ENCODE data around the gene GAPT. TPM values are rescaled to one million over a fixed set of nuclear protein-coding genes. Genes with fewer than 3 reads are reported as not detected.

Gene GAPT
- total RNA-seq, 2 experiments from 2014 or later, result 11.2 to 15.1 TPM

GRCh38 chr5:58505971-58506640 lies 14.9 kb downstream of the GAPT start:
- Histone ChIP-seq H2AFZ (ENCODE audit: low read length) (no peak overlapping the region), H3K36me3 (ENCODE audit: insufficient read depth, low read length) (no peaks in the 10 kb centered on the region), H4K20me1 (ENCODE audit: insufficient read depth, low read length) (0 out of 2 replicates have a peak, but pooled peaks cover 4% of the 10 kb centered on the region), H3K9me3 (ENCODE audit: low read length) (no peaks in the 10 kb centered on the region), H3K27ac (ENCODE audit: low read depth, low read length, poor library complexity, severe bottlenecking) (no peak overlapping the region), H3K4me2 (ENCODE audit: low read length) (peak overlapping the region; percentile 47), H3K79me2 (ENCODE audit: insufficient read depth, low read depth, low read length) (no peaks in the 10 kb centered on the region), H3K9me2 (ENCODE audit: insufficient read depth, low read length) (no peaks in the 10 kb centered on the region), H3K4me1 (ENCODE audit: insufficient read depth, low read length, poor library complexity, severe bottlenecking) (peaks cover 17% of the 10 kb centered on the region), H3K4me3 (ENCODE audit: low read depth, low read length, poor library complexity, severe bottlenecking) (no peak overlapping the region)
- DNase-seq (ENCODE audit: low spot score), result peak; percentile 67
- ChIA-PET POLR2A (interaction anchor here (0.7 kb wide), 3 partner anchors 129 to 1232 kb away, joined by 3 to 4 read pairs (median 3); no protein-coding TSS in a partner anchor), CTCF (ENCODE audit: unreplicated experiment) (interaction anchor here (0.6 kb wide), 1 partner anchor 16 kb away, joined by 3 read pairs; no protein-coding TSS in a partner anchor)
- TF ChIP-seq EZH2phosphoT487 (IDR thresholded peaks at IDR 0.05; ENCODE audit: borderline replicate concordance, low read depth, low read length) (no peak), CTCF (conservative IDR thresholded peaks at IDR 0.05; ENCODE audit: low read length) (no peak)
- intact Hi-C loops (cut with micrococcal nuclease; ENCODE audit: unreplicated experiment), result loop anchor here (2.0 kb wide), 1 partner anchor 15 kb away; the partner anchor contains the start of gene GAPT
- BruUV-seq (replicated peaks), result no TSS peak

DNA sequence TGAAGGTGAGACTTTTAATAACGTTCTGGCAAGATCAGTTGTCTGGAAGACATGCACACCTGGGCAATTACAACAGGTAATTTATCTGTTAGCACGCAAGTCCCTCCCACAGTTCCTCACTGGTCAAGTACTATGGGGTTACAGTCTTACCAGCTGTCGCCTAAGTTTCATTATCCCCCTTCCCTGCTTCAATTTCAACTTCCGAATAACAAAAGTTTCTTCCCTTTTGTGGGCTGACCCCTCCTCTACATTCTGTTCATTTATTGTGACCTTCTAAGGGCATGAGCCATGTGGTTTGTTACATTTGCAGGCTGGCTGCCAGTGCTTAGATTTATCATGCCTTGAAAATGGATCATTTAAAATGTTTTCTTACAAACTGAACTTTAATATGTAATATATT lies 16.5 kb downstream of the GAPT start:
- Histone ChIP-seq H3K4me3 (ENCODE audit: low read depth, low read length, poor library complexity, severe bottlenecking) (no peak overlapping the region), H3K27ac (ENCODE audit: low read depth, low read length, poor library complexity, severe bottlenecking) (no peak overlapping the region), H3K9me2 (ENCODE audit: insufficient read depth, low read length) (no peaks in the 10 kb centered on the region), H3K36me3 (ENCODE audit: insufficient read depth, low read length) (no peaks in the 10 kb centered on the region), H2AFZ (ENCODE audit: low read length) (no peak overlapping the region), H3K9me3 (ENCODE audit: low read length) (no peaks in the 10 kb centered on the region), H3K79me2 (ENCODE audit: insufficient read depth, low read depth, low read length) (no peaks in the 10 kb centered on the region), H3K4me1 (ENCODE audit: insufficient read depth, low read length, poor library complexity, severe bottlenecking) (peaks cover 17% of the 10 kb centered on the region), H3K4me2 (ENCODE audit: low read length) (no peak overlapping the region), H4K20me1 (ENCODE audit: insufficient read depth, low read length) (0 out of 2 replicates have a peak, but pooled peaks cover 4% of the 10 kb centered on the region)
- DNase-seq (ENCODE audit: low spot score), result no peak
- intact Hi-C loops (cut with micrococcal nuclease; ENCODE audit: unreplicated experiment), result loop anchor here (2.0 kb wide), 1 partner anchor 17 kb away; the partner anchor contains the start of gene GAPT
- no TSS peak for BruUV-seq (replicated peaks)
- no peak for TF ChIP-seq CTCF (conservative IDR thresholded peaks at IDR 0.05; ENCODE audit: low read length)
- ChIA-PET CTCF (ENCODE audit: unreplicated experiment) (no interaction called here), POLR2A (no interaction called here)

GRCh38 chr5:58517198-58517597 lies 26.0 kb downstream of the GAPT start:
- POLR2A ChIA-PET, result no interaction called here
- Histone ChIP-seq H3K4me3 (ENCODE audit: low read depth, low read length, poor library complexity, severe bottlenecking) (no peak overlapping the region), H3K36me3 (ENCODE audit: insufficient read depth, low read length) (no peaks in the 10 kb centered on the region), H2AFZ (ENCODE audit: low read length) (no peak overlapping the region), H4K20me1 (ENCODE audit: insufficient read depth, low read length) (no peaks in the 10 kb centered on the region), H3K79me2 (ENCODE audit: insufficient read depth, low read depth, low read length) (no peaks in the 10 kb centered on the region), H3K4me1 (ENCODE audit: insufficient read depth, low read length, poor library complexity, severe bottlenecking) (no peaks in the 10 kb centered on the region), H3K9me3 (ENCODE audit: low read length) (no peaks in the 10 kb centered on the region), H3K27ac (ENCODE audit: low read depth, low read length, poor library complexity, severe bottlenecking) (no peak overlapping the region), H3K9me2 (ENCODE audit: insufficient read depth, low read length) (no peaks in the 10 kb centered on the region), H3K4me2 (ENCODE audit: low read length) (no peak overlapping the region)
- intact Hi-C loops (cut with micrococcal nuclease; ENCODE audit: unreplicated experiment), result no loop called here
- CTCF ChIA-PET (ENCODE audit: unreplicated experiment), result no interaction called here
- TF ChIP-seq EZH2phosphoT487 (IDR thresholded peaks at IDR 0.05; ENCODE audit: borderline replicate concordance, low read depth, low read length) (no peak), CTCF (conservative IDR thresholded peaks at IDR 0.05; ENCODE audit: low read length) (no peak)
- no TSS peak for BruUV-seq (replicated peaks)
- no peak for DNase-seq (ENCODE audit: low spot score)
